ENCODE measurements around the gene RPL14.

Gene RPL14

GRCh38 chr3:40518067-40518466 lies 60.9 kb downstream of the RPL14 start:
- no peak for DNase-seq (ENCODE audit: extremely low read depth in 1 of 2, low read depth in 1 of 2)

Data from activated CD8-positive, alpha-beta memory T cell treated with anti-CD3 and anti-CD28 coated beads for 1 hour (primary cell).